ENCODE data around the gene TRAF1.

Gene TRAF1

GRCh38 chr9:120866651-120867050 is 59.9 kb downstream of the TRAF1 start:
- no peak for DNase-seq

- no peak for DNase-seq
Measured at GRCh38 chr9:120865809-120866208, 60.8 kb downstream of the TRAF1 start.

- no peak for DNase-seq
Measured at GRCh38 chr9:120865176-120865575, 61.4 kb downstream of the TRAF1 start.

- no peak for DNase-seq
Measured at GRCh38 chr9:120864719-120865118, 61.9 kb downstream of the TRAF1 start.

GRCh38 chr9:120863833-120864232 is 62.8 kb downstream of the TRAF1 start:
- DNase-seq, result no peak

GRCh38 chr9:120862452-120862851 is 64.1 kb downstream of the TRAF1 start:
- no peak for DNase-seq

GRCh38 chr9:120861935-120862334 is 64.7 kb downstream of the TRAF1 start:
- no peak for DNase-seq

- no peak for DNase-seq
Measured at GRCh38 chr9:120860083-120860482, 66.5 kb downstream of the TRAF1 start.

- DNase-seq, result no peak
Measured at GRCh38 chr9:120859361-120859760, 67.2 kb downstream of the TRAF1 start.

GRCh38 chr9:120857902-120858301 is 68.7 kb downstream of the TRAF1 start:
- DNase-seq, result no peak

GRCh38 chr9:120857481-120857880 is 69.1 kb downstream of the TRAF1 start:
- no peak for DNase-seq

GRCh38 chr9:120856700-120857099 is 69.9 kb downstream of the TRAF1 start:
- DNase-seq, result no peak

GRCh38 chr9:120855827-120856670 is 70.5 kb downstream of the TRAF1 start:
- no peak for DNase-seq

- no peak for DNase-seq
Measured at GRCh38 chr9:120854596-120855327, 71.8 kb downstream of the TRAF1 start.

GRCh38 chr9:120853198-120853597 is 73.4 kb downstream of the TRAF1 start:
- DNase-seq, result no peak

Measured in hippocampal formation (tissue), 2 donors.